Muscle of leg (tissue), 11 donors: ENCODE data around the gene POLD4. TPM values are rescaled to one million over a fixed set of nuclear protein-coding genes. Genes with fewer than 3 reads are reported as not detected.
A peak's percentile ranks its signal among the peaks of the same experiment; 100 is the strongest.

ENCODE experiments used
- DNase-seq: peaks from one replicate; pipeline ENCODE4 v3.0.0; 2013
- H3K27ac ChIP-seq: one replicate; pipeline ENCODE4 v1.5.1; 2013; ENCODE audit warnings: mild to moderate bottlenecking, low read length, control low read depth
- H3K27me3 ChIP-seq: one replicate; pipeline ENCODE4 v1.6.1; 2013; ENCODE audit warnings: low read length; ENCODE audit not compliant: control insufficient read depth, insufficient read depth
- H3K36me3 ChIP-seq: one replicate; pipeline ENCODE4 v1.6.1; 2013; ENCODE audit warnings: low read length; ENCODE audit not compliant: control insufficient read depth, insufficient read depth
- H3K4me1 ChIP-seq: one replicate; pipeline ENCODE4 v1.6.1; 2013; ENCODE audit warnings: low read length; ENCODE audit not compliant: control insufficient read depth, insufficient read depth
- H3K4me3 ChIP-seq: one replicate; pipeline ENCODE4 v1.5.1; 2013; ENCODE audit warnings: low read length, control low read depth
- H3K9me3 ChIP-seq: replicated peaks from 2 replicates; pipeline ENCODE4 v1.6.1; 2013; ENCODE audit warnings: low read depth, low read length; ENCODE audit not compliant: control insufficient read depth
- WGBS: methylation state at CpG from one replicate; pipeline ENCODE4 v1.1.5; 2013; ENCODE audit warnings: missing lambda C conversion rate; ENCODE audit not compliant: insufficient coverage; 5-methylcytosine and 5-hydroxymethylcytosine counted together
- polyA plus RNA-seq, 8 donors: library from polyadenylated mRNA; unstranded; fragments of 120-200 nt; gene quantifications; one replicate each; pipeline versions ENCODE4 v1.2.1 to v1.2.3, GENCODE V29; 2013; ENCODE audit warnings: inconsistent platforms in 1 of 8, low replicate concordance in 1 of 8; ENCODE audit not compliant: insufficient read length in 8 of 8, insufficient read depth in 1 of 8
- total RNA-seq: library from RNA; stranded (reverse); fragments of 120-200 nt; gene quantifications from one replicate; pipeline ENCODE4 v1.2.4, GENCODE V29; 2013

POLD4 gene
- total and polyA plus RNA-seq, 9 donors = 24.6 to 53.6 (median 32.7) TPM

DNA sequence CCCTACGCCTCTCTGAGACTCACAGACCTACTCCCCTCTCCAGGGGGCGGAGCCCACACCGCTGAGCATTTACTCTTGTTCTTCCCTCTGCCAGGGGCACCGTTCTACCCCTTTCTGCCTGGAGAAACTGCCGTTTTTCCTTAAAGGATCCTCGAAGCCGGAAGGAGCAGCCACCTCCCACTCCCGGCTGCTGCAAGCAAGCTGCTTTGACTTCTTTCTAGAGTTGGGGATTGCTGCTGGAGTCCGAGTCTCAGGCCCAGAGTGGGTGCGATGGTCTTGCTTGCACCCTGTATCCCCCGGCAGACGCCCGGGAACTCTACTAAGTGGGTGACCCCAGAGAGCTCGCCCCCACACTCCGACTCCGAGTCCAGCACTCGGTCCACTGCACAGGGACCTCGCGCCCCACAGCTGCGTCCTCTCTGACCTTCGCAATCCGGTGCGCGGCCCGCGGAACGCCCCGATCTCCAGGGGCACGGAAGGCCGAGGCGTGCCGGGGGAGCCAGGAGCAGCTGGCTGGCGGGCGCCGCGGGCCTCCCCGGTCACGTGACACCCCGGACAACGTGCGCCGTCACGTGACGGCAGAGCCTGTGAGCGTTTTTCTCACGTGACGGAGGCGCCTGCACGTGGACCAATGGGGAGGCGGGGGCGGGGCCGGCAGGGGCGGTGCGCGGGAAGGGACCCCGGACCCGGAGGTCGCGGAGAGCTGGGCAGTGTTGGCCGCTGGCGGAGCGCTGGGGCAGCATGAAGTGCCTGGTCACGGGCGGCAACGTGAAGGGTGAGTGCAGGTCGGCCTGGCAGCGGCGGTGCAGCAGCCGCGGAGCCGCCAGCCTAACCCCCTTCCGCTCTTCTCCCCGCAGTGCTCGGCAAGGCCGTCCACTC, 38.2 kb upstream of the POLD4 start, which contains the start of gene RAD9A:
RAD9A (plus strand) TSS at position 683 of the 879 bp plus-strand sequence; CDS start at position 742, 59 bp downstream.
- WGBS = under 1% methylated on average over 66 of the region's 75 CpGs
- no peaks in the 10 kb centered on the region for H3K27me3 ChIP-seq
- H3K4me3 ChIP-seq = peak within 1 kb of the TSS; percentile 84
- H3K36me3 ChIP-seq = peaks cover 24% of the 10 kb centered on the region
- peak within 1 kb of the TSS; percentile 88 for H3K27ac ChIP-seq
- DNase-seq = peak; percentile 98
- peaks cover 19% of the 10 kb centered on the region for H3K4me1 ChIP-seq
- H3K9me3 ChIP-seq = no peaks in the 10 kb centered on the region

DNA sequence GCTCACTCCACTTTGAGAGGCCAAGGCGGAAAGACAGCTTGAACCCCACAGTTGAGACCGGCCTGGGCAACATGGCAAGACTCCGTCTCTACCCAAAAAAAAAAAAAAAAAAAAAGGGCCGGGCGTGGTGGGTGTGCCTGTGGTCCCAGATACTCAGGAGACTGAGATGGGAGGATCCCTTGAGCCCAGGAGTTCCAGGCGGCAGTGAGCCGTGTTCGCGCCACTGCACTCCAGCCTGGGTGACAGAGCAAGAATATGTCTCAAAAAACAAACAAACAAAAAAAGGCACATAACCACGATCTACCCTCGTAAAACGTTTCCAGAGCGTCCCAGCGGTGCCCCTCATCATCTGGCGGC, 37.6 kb upstream of the POLD4 start:
- WGBS = 1% methylated on average over 10 of the region's 15 CpGs
- H3K27me3 ChIP-seq = peaks cover under 1% of the 10 kb centered on the region
- peak overlapping the region; percentile 84 for H3K4me3 ChIP-seq
- peak overlapping the region; percentile 88 for H3K27ac ChIP-seq
- H3K4me1 ChIP-seq = peaks cover 16% of the 10 kb centered on the region
- no peaks in the 10 kb centered on the region for H3K9me3 ChIP-seq
- no peak for DNase-seq
- H3K36me3 ChIP-seq = peaks cover 18% of the 10 kb centered on the region

- H3K36me3 ChIP-seq = peaks cover 11% of the 10 kb centered on the region
- DNase-seq = no peak
- H3K9me3 ChIP-seq = no peaks in the 10 kb centered on the region
- no peak overlapping the region for H3K4me3 ChIP-seq
- 56% methylated on average over 4 of the region's 6 CpGs for WGBS
- no peak overlapping the region for H3K27ac ChIP-seq
- H3K27me3 ChIP-seq = peaks cover 2% of the 10 kb centered on the region
- peaks cover 16% of the 10 kb centered on the region for H3K4me1 ChIP-seq
Measured at GRCh38 chr11:67389477-67389876, 36.1 kb upstream of the POLD4 start.

GRCh38 chr11:67387518-67387917, 34.2 kb upstream of the POLD4 start:
- 22% methylated on average over 2 of the region's 6 CpGs for WGBS
- H3K27ac ChIP-seq = no peak overlapping the region
- no peaks in the 10 kb centered on the region for H3K36me3 ChIP-seq
- H3K9me3 ChIP-seq = no peaks in the 10 kb centered on the region
- peaks cover 13% of the 10 kb centered on the region for H3K4me1 ChIP-seq
- DNase-seq = no peak
- H3K4me3 ChIP-seq = no peak overlapping the region
- H3K27me3 ChIP-seq = peaks cover 4% of the 10 kb centered on the region

GRCh38 chr11:67387069-67387468, 33.7 kb upstream of the POLD4 start:
- DNase-seq = no peak
- WGBS = 7% methylated on average over 3 of the region's 9 CpGs
- no peaks in the 10 kb centered on the region for H3K9me3 ChIP-seq

GRCh38 chr11:67384851-67385366, 31.6 kb upstream of the POLD4 start:
- Histone ChIP-seq H3K27ac (no peak overlapping the region), H3K4me1 (peaks cover 4% of the 10 kb centered on the region)
- DNase-seq = no peak

More at GRCh38 chr11:67387069-67387468, 33.7 kb upstream of the POLD4 start:
- Histone ChIP-seq H3K27me3 (peaks cover 7% of the 10 kb centered on the region), H3K27ac (no peak overlapping the region), H3K4me3 (no peak overlapping the region), H3K36me3 (no peaks in the 10 kb centered on the region), H3K4me1 (peaks cover 13% of the 10 kb centered on the region)

GRCh38 chr11:67382276-67383136, 29.2 kb upstream of the POLD4 start:
- Histone ChIP-seq H3K4me3 (no peak overlapping the region), H3K27ac (no peak overlapping the region), H3K9me3 (no peaks in the 10 kb centered on the region), H3K27me3 (peaks cover 16% of the 10 kb centered on the region), H3K4me1 (peaks cover 4% of the 10 kb centered on the region), H3K36me3 (no peaks in the 10 kb centered on the region)
- WGBS = 45% methylated on average over 7 of the region's 16 CpGs
- DNase-seq = peak; percentile 82

More at GRCh38 chr11:67384851-67385366, 31.6 kb upstream of the POLD4 start:
- Histone ChIP-seq H3K9me3 (no peaks in the 10 kb centered on the region), H3K36me3 (no peaks in the 10 kb centered on the region), H3K27me3 (peaks cover 12% of the 10 kb centered on the region), H3K4me3 (no peak overlapping the region)
- WGBS = 90% methylated on average over 2 of the region's 3 CpGs

- DNase-seq = peak; percentile 25
- WGBS = 75% methylated on average over 7 of the region's 13 CpGs
- Histone ChIP-seq H3K9me3 (no peaks in the 10 kb centered on the region), H3K27ac (no peak overlapping the region), H3K27me3 (peaks cover 27% of the 10 kb centered on the region), H3K4me1 (peaks cover 4% of the 10 kb centered on the region), H3K4me3 (no peak overlapping the region), H3K36me3 (no peaks in the 10 kb centered on the region)
Measured at GRCh38 chr11:67381244-67381972, 28.1 kb upstream of the POLD4 start.

- H3K4me3 ChIP-seq = no peak overlapping the region
- 69% methylated on average over 12 of the region's 23 CpGs for WGBS
- H3K27ac ChIP-seq = no peak overlapping the region
- H3K27me3 ChIP-seq = peaks cover 42% of the 10 kb centered on the region
- DNase-seq = no peak
- H3K4me1 ChIP-seq = peaks cover 10% of the 10 kb centered on the region
- no peaks in the 10 kb centered on the region for H3K36me3 ChIP-seq
- no peaks in the 10 kb centered on the region for H3K9me3 ChIP-seq
Measured at GRCh38 chr11:67379061-67380058, 26.0 kb upstream of the POLD4 start.
